HUES64 (cell line): ENCODE results near the gene GNG4.

Source experiments
- H3K27ac ChIP-seq: 2 replicates; pipeline ENCODE4 v1.7.0; 2013; ENCODE audit warnings: low read depth, low read length, inconsistent platforms
- H3K27me3 ChIP-seq: 2 replicates; pipeline ENCODE4 v1.6.1; 2013; ENCODE audit warnings: mild to moderate bottlenecking, low read length; ENCODE audit not compliant: insufficient read depth
- H3K36me3 ChIP-seq: 2 replicates; pipeline ENCODE4 v1.6.1; 2013; ENCODE audit warnings: mild to moderate bottlenecking, low read length; ENCODE audit not compliant: insufficient read depth
- H3K4me1 ChIP-seq: 2 replicates; pipeline ENCODE4 v1.6.1; 2013; ENCODE audit warnings: mild to moderate bottlenecking, low read length, moderate library complexity; ENCODE audit not compliant: insufficient read depth
- H3K4me3 ChIP-seq: 2 replicates; pipeline ENCODE4 v1.5.1; 2013; ENCODE audit warnings: mild to moderate bottlenecking, low read length, moderate library complexity
- H3K9ac ChIP-seq: 2 replicates; pipeline ENCODE4 v1.6.1; 2013; ENCODE audit warnings: mild to moderate bottlenecking, low read depth, low read length
- H3K9me3 ChIP-seq: 2 replicates; pipeline ENCODE4 v1.6.1; 2013; ENCODE audit warnings: low read depth, low read length; ENCODE audit not compliant: insufficient read depth
- WGBS: fragments of 150-250, 120-280 bp; methylation state at CpG from one replicate; pipeline ENCODE4 v1.1.7; 2013; ENCODE audit warnings: missing lambda C conversion rate; 5-methylcytosine and 5-hydroxymethylcytosine counted together

Gene GNG4

DNA sequence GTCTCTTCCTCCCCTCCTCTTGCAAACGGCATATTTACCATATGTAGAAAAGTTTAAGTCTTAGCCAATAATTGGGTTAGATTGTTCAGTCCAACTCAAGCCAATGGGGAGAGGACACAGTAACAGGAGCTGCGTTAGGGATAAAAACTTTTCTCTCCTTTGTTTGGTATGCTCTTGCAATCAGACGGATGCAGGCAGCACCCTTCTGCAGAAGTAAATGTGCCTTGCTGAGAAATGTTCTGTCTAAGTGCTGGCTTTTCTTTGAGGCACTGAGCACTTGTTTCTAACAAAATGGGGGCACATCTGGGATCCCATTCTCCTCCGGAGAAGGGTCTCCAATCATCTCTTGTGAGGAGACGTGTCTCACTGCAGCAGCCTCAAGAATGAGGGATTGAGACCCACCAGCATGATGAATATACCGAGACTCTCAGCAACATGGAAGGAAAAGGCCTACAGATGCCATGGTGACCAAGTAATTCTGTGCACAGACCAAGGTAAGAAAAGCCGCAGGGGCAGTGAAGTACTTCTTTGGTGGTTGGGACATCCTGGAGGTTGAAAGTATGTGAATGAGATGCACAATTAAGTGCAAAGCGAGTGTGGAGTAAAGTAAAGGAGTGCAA, 20.7 kb upstream of the GNG4 start:
- whole genome bisulfite sequencing, result 93% methylated on average over 7 of the region's 8 CpGs
- no peaks in the 10 kb centered on the region for H3K4me1 ChIP-seq
- no peaks in the 10 kb centered on the region for H3K36me3 ChIP-seq
- H3K27me3 ChIP-seq, result no peaks in the 10 kb centered on the region
- no peak overlapping the region for H3K27ac ChIP-seq
- no peak overlapping the region for H3K9ac ChIP-seq
- no peak overlapping the region for H3K4me3 ChIP-seq
- H3K9me3 ChIP-seq, result peaks cover 45% of the 10 kb centered on the region

DNA sequence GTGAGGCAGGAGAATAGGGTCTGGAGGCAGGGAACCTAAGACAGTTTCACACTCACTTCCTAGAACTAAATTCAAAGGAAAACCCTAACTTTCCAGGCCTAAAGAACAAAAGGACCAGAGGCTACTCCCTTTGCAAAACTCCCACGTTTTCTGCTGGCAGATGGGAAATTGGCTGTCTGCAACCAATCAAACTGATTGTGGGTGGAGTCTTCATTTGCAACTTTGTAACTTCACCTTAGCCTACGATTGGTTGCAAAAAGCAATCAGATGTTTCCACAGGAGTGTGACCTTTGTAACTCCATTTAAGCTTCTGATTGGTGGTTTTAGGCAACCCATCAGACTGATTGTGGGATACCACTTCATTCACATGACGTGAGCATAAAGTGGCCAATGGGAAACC, 19.7 kb upstream of the GNG4 start:
- H3K4me3 ChIP-seq, result no peak overlapping the region
- H3K4me1 ChIP-seq, result no peaks in the 10 kb centered on the region
- H3K9ac ChIP-seq, result no peak overlapping the region
- H3K9me3 ChIP-seq, result peaks cover 37% of the 10 kb centered on the region
- H3K27ac ChIP-seq, result no peak overlapping the region
- no peaks in the 10 kb centered on the region for H3K36me3 ChIP-seq
- no peaks in the 10 kb centered on the region for H3K27me3 ChIP-seq
- 96% methylated on average over 3 of the region's 3 CpGs for WGBS

DNA sequence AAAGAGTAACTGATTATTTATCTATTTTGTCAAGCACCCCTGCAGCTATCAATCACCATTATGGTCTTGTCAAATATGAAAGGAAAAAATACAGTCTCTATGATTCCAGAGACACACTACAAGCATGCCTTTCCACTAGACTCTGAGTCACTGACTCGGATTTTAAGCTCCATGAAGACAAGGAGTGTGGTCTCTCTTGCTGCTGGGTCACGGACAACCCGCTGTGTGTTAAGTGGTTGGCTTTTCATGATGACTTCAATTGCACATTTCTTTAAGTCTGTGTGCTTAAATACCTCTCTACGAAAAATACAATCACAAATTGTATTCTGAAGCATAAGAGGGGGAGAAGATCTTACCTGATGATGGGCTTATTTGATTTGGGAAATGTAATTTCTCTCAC, 14.0 kb upstream of the GNG4 start:
- no peaks in the 10 kb centered on the region for H3K36me3 ChIP-seq
- WGBS, result 71% methylated on average over 2 of the region's 4 CpGs

DNA sequence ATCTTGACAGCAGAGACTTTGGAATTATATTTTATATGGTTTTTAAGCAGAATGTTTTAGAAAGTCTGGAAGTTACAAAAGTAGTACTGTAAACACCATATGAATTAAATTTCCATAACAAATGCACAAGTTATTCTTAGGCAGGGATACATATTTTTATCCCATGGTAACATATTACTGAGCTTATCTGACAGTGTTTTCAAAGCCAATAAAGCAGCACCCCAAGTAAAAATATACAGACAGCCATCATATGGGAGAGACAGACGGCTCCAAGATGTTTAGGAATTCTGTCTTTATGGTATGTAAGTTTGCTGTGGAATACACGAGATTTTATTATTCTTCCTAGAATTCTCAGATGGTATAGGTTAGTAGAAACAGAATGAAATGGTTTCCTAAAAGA, 12.0 kb upstream of the GNG4 start:
- H3K27me3 ChIP-seq, result no peaks in the 10 kb centered on the region
- no peaks in the 10 kb centered on the region for H3K36me3 ChIP-seq
- no peak overlapping the region for H3K4me3 ChIP-seq
- no peak overlapping the region; the same call in 1 of the 2 replicates for H3K27ac ChIP-seq
- no peak overlapping the region for H3K9ac ChIP-seq
- H3K9me3 ChIP-seq, result peaks cover 3% of the 10 kb centered on the region; the same call in 1 of the 2 replicates
- WGBS, result 62% methylated on average over 2 of the region's 2 CpGs
- H3K4me1 ChIP-seq, result peaks cover 32% of the 10 kb centered on the region

More for the DNA sequence above, 14.0 kb upstream of the GNG4 start:
- H3K27ac ChIP-seq, result no peak overlapping the region
- no peak overlapping the region for H3K9ac ChIP-seq
- H3K27me3 ChIP-seq, result no peaks in the 10 kb centered on the region
- peaks cover 32% of the 10 kb centered on the region for H3K4me1 ChIP-seq
- H3K4me3 ChIP-seq, result no peak overlapping the region
- H3K9me3 ChIP-seq, result peaks cover 3% of the 10 kb centered on the region; the same call in 1 of the 2 replicates

DNA sequence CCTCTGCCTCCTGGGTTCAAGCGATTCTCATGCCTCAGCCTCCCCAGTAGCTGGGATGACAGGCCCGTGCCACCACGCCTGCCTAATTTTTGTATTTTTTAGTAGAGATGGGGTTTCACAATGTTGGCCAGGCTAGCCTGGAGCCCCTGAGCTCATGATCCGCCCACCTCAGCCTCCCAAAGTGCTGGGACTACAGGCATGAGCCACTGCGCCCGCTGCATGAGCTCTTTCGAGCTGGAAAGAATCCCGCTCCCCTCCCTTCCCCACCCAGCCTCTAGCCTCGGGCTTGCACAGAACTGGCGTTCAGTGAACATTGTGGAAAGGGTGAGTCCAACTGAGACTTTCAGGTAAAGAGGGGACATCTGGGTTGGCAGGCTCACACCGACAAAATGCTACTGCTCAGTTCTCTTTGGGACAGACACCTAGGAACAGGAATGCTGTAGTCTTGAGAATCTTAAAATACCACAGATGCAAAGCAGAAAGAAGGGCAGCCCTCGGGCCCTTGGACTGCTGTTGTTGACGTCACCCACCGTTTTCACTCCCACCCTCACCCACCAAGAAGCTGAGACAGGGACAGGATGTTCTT, 9.7 kb upstream of the GNG4 start:
- H3K27ac ChIP-seq, result no peak overlapping the region
- H3K4me3 ChIP-seq, result no peak overlapping the region
- peaks cover 32% of the 10 kb centered on the region for H3K4me1 ChIP-seq
- peaks cover 3% of the 10 kb centered on the region; the same call in 1 of the 2 replicates for H3K9me3 ChIP-seq
- no peaks in the 10 kb centered on the region for H3K36me3 ChIP-seq
- 93% methylated on average over 14 of the region's 14 CpGs for WGBS
- H3K9ac ChIP-seq, result no peak overlapping the region
- H3K27me3 ChIP-seq, result no peaks in the 10 kb centered on the region

DNA sequence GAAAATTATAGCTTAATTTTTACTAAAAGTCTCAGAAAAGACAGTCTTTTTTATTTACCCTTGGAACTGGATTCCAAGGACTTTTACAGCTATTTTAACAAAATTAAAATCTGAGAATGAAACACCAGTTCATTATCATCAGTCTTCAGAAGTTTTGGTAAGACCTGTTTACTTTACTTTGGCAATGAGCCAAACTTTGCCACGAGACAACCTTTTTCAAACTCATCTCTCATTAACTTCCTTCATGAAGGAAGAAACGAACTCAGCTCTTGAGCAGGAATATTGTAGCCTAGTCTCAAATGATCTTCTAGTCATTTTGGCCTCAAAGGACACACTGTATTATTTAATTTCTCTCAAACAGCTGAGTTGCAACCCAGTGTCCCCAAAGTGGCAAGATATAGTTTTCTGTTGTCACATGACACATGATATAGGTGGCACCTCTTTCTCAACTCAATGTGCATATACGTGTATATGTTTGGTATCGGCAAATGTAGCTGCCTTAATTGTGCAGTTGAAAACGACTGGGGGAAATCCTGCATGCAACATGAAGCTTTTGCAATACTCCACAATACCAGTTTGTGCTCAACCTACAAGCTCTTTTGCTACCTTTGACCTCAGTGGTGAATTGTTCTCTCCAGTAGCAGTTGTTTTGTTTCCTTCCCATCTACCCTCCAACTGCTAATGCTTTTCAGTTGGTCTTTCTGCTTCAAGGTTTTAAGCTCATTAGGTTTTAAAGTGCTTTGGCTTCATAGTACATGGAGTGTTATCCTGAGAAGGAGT, 8.4 kb upstream of the GNG4 start:
- H3K9ac ChIP-seq, result no peak overlapping the region
- H3K27ac ChIP-seq, result no peak overlapping the region
- peaks cover 1% of the 10 kb centered on the region; the same call in 1 of the 2 replicates for H3K27me3 ChIP-seq
- no peaks in the 10 kb centered on the region for H3K36me3 ChIP-seq
- H3K4me3 ChIP-seq, result no peak overlapping the region
- WGBS, result 95% methylated on average over 5 of the region's 5 CpGs
- peaks cover 21% of the 10 kb centered on the region for H3K4me1 ChIP-seq
- H3K9me3 ChIP-seq, result no peaks in the 10 kb centered on the region

DNA sequence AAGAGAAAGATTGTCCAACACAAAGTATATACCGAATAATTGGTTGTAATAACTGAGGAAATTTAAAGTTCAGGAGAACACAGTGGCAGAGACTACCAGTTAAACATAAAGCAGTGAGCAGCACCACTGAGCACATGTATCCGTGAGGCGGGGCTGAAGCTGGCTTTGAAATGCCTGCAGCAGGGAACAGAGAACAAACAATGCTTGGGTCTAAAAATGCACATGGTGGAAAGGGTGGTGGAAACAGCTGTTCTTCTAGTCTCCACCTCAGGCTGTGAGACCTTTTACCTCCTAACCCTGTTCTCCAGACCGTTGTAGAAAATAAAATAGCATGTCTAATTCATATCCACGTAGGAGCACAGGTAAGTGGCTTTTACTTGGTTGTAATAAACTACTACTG, 7.7 kb upstream of the GNG4 start:
- H3K9me3 ChIP-seq, result no peaks in the 10 kb centered on the region
- peaks cover 14% of the 10 kb centered on the region for H3K4me1 ChIP-seq
- H3K4me3 ChIP-seq, result no peak overlapping the region
- no peaks in the 10 kb centered on the region for H3K36me3 ChIP-seq
- no peak overlapping the region for H3K9ac ChIP-seq
- WGBS, result 87% methylated on average over 3 of the region's 5 CpGs
- H3K27ac ChIP-seq, result no peak overlapping the region
- peaks cover 8% of the 10 kb centered on the region; the same call in 1 of the 2 replicates for H3K27me3 ChIP-seq

DNA sequence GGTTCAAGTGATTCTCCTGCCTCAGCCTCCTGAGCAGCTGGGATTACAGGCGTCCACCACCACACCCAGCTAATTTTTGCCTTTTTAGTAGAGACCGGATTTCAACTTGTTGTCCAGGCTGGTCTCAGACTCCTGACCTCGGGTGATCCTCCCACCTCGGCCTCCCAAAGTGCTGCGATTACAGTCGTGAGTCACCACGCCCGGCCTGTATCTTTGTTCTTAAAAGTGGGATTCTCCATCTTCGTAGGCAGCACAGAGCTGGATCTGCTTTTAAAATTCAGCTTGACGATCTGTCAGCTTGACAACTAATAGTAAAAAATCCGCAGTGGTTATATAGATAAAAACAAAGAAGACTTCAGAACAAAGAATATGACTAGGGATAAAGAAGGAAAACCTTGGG, 2.8 kb upstream of the GNG4 start:
- Histone ChIP-seq H3K4me1 (peaks cover 16% of the 10 kb centered on the region), H3K9me3 (no peaks in the 10 kb centered on the region), H3K36me3 (no peaks in the 10 kb centered on the region), H3K27ac (no peak overlapping the region), H3K4me3 (no peak overlapping the region), H3K27me3 (peaks cover 38% of the 10 kb centered on the region), H3K9ac (no peak overlapping the region)
- WGBS, result 95% methylated on average over 9 of the region's 11 CpGs

DNA sequence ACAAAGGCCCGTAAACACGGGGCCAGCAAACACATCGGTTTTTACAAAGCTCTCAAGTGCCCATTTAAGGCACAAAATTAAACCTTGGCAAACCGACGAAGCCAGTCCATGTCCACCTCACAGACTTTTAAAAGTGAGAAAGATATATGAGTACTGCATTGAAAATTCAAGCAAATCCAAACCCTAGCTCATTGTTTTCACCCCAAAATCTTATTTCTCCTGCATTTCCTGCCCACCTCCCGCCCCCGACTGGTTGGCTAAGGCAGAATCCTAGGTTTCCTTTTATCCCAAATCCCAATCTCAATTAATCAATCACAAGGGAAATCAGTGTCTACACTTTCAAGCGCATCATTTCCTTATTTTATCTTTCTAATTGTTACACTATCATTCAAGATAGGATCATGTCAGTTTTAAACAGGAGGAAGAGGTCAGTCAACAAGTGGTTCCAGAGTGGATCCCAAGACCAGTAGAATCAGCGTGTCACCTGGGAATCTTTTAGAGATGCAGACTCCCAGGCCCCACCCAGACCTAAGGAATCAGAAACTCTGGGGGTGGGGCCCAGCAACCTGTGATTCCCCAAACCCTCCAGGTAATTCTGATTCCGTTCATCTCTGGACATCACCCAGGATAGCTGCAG, 1.7 kb upstream of the GNG4 start:
- Histone ChIP-seq H3K36me3 (no peaks in the 10 kb centered on the region), H3K27ac (no peak overlapping the region), H3K4me1 (peaks cover 18% of the 10 kb centered on the region), H3K4me3 (peak overlapping the region; percentile 66), H3K9me3 (no peaks in the 10 kb centered on the region), H3K9ac (peak overlapping the region; percentile 60), H3K27me3 (peaks cover 38% of the 10 kb centered on the region)
- WGBS, result 55% methylated on average over 10 of the region's 10 CpGs

DNA sequence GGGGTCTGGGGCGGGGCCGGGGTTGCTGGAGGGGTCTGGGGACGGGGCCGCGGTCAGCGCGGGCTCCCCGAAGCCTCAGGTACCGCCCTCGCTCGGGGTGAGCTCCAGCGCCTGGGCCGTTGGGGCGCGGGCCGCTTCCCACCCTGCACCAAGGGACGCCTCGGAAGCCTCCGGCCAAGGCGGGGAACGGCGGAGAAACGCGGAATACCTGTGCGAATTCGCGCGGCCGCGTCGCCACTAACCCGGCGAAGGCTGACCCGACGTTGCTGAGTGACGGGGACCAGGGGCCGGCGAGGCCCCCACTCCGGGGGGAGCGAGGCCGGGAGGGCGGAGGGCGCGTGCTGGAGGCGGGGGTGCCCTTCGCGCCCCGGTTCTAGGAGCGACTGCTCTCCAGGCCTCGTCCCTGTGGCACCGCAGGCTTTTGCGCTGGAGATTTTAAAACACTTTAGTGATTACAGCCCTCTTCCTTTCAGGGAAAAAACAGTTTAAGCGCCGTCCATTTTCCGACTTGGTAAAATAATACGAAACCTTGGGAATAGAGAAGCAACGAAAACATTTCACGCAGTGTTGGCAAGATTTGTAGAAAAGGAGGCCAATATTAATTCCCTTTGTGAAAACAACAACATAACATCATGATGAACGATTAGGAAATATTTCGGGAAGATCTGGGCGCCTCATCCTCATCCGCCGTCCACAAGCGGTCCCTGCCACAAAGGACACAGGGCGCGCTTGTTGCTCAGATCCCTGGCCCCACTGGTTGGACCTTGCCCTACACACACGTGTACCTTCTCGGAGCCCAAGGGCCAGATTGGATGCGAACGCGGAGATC, 971 bp upstream of the GNG4 start:
- no peaks in the 10 kb centered on the region for H3K36me3 ChIP-seq
- no peaks in the 10 kb centered on the region for H3K9me3 ChIP-seq
- H3K4me1 ChIP-seq, result peaks cover 18% of the 10 kb centered on the region
- H3K27ac ChIP-seq, result peak overlapping the region; percentile 67; the same call in 1 of the 2 replicates
- H3K27me3 ChIP-seq, result peaks cover 38% of the 10 kb centered on the region
- H3K9ac ChIP-seq, result peak overlapping the region; percentile 60
- peak overlapping the region; percentile 66 for H3K4me3 ChIP-seq
- WGBS, result 4% methylated on average over 71 of the region's 71 CpGs
